HG03175 (cell line): ENCODE data around the gene THEMIS2.
"Not testable (repeated sequence)": the region's sequence is repeated elsewhere in the genome, so short reads cannot be mapped to it uniquely, and the experiment has no call there.

Experiments used
- ATAC-seq: cut with Tn5 transposase; IDR thresholded peaks from one replicate; pipeline ENCODE4 v1.9.1; 2021; ENCODE audit warnings: mild to moderate bottlenecking, moderate library complexity; ENCODE audit not compliant: unreplicated experiment

THEMIS2 gene

DNA sequence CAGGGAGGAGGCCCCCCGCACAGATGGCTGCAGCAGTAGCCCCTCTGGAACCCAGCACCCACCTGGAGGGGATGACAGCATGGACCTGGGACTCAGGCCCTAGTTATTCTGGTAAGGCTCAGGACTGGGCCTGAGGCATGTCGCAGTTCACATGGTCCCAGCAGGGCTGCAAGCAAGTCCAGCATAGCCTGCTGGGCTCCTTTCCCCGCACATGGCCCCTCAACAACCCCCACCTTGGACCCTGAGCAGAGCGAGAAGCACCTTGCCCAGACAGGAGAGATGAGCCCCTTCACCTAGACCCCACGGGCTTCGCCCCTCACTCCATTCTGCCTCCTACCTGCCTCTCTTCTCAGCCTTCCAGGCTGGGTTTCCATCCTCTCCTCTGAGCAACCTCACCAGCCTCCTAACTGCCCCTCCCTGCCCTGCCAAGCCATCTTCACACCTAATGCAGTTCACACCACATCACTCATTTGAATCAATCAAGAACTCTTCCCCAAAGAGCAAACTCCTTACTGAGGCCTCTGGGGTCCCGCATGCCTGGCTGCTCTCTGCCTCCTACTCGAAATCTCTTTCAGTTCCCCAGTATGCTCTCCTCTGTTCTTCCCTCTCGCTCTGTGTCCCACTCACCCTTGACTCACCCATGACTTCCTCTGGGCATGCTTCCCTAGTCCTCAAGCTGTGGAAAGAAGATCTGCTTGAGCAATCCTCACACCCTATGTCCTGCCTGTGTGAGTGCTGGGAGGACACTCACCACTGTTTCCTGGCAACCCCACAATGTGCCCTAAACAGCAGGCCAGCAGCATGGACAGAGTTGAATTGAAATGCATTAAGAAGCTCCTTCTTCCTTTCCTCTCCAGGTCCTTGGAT is 9.4 kb upstream of the THEMIS2 start:
- peak; percentile 58 for ATAC-seq

DNA sequence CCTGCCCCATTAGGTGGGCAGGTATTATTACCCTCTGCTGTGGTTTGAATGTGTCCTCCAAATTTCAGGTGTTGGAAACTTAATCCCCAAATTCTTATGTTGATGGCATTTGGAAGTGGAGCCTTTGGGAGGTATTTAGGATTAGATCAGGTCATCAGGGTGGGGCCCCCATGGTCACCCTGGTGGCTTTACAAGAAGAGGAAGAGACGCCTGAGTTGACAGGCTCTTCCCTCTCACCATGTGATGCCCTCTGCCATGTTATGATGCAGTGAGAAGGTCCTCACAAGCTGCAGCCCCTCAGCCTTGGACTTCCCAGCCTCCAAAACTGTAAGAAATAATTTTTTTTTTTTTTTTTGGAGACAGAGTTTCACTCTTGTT is 8.8 kb upstream of the THEMIS2 start:
- no peak for ATAC-seq

GRCh38 chr1:27864264-27864895 is 8.0 kb upstream of the THEMIS2 start:
- ATAC-seq = no peak

DNA sequence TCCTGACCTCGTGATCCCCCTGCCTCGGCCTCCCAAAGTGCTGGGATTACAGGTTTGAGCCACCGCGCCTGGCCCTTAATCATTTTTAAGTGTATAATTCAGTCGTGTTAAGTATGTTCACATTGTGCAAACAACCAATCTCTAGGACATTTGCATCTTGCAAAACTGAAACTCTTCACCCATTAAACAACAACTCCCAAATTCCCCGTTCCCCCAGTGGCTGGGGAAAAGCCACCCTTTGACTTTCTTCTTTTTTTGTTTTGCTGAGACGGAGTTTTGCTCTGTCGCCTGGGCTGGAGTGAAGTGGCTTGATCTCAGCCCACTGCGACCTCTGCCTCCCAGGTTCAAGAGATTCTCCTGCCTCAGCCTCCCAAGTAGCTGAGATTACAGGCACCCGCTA is 6.5 kb upstream of the THEMIS2 start:
- ATAC-seq = no peak

- ATAC-seq = no peak
Observed at GRCh38 chr1:27868556-27868931, 3.8 kb upstream of the THEMIS2 start.

DNA sequence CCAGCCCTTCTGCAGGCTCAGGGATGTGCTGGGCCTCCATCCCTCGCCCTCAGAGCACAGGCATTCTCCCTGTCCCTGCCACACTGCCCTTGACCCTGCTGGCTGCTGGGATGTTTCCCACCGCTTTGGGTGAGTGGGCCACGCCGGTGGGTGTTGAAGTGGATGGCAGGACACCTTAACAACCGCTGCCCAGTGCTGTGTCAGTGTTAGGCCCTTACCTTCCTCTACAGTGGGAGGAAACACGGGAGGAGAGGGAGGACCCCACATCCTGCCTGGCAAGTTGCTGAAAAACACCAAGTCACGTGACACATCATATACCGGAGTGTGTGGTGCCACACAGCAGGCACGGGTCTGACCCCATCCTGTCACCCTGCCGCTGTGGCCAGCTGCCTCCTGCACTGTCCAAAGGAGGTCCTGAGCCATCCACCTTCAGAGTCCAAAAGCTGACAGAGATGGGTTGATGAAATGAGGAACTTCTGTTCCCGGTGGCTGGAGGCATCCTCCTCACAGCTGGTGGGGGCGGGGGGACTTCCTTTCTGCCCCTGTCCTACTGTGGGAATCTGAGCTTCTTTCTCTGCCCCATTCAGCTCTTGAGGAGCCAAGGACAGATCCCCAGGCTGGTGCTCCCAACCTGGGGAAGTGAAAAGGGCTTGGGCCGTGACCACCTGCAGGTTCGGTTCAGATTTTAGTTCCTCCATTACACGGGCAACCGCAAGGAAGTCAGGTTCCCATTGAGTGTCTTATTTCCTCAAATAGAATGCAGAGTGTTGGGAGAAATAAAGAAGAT is 3.2 kb upstream of the THEMIS2 start:
- peak; percentile 41 for ATAC-seq

GRCh38 chr1:27869719-27870085 is 2.6 kb upstream of the THEMIS2 start:
- no peak for ATAC-seq

DNA sequence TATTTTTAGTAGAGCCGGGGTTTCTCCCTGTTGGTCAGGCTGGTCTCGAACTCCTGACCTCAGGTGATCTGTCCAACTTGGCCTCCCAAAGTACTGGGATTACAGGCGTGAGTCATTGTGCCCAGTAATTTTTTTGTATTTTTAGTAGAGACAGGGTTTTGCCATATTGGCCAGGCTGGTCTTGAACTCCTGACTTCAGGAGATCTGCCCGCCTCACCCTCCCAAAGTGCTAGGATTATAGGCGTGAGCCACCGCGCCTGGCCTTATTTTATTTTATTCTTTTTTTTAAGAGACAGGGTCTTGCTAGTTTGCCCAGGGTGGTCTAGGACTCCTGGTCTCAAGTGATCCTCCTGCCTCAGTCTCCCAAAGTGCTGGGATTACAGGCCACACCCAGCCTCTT is 1.3 kb upstream of the THEMIS2 start:
- ATAC-seq = not testable (repeated sequence)

- ATAC-seq = no peak
Observed at GRCh38 chr1:27872802-27873551, 633 bp downstream of the THEMIS2 start.

GRCh38 chr1:27873671-27874384 is 1.5 kb downstream of the THEMIS2 start:
- ATAC-seq = no peak

- ATAC-seq = no peak
Observed at GRCh38 chr1:27876341-27877114, 4.2 kb downstream of the THEMIS2 start.

DNA sequence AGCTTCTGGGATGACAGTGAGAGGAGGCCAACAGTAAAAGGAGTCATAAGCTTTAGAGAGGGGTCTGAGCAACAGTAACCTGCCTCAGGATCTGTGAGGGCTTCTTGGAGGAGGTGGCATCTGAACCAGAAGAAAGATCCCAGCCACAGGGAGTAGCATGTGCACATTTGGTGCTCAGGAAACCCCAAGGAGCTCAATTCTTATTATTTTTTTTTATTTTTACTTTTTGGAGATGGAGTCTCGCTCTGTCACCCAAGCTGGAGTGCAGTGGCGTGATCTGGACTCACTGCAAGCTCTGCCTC is 4.7 kb downstream of the THEMIS2 start:
- no peak for ATAC-seq

DNA sequence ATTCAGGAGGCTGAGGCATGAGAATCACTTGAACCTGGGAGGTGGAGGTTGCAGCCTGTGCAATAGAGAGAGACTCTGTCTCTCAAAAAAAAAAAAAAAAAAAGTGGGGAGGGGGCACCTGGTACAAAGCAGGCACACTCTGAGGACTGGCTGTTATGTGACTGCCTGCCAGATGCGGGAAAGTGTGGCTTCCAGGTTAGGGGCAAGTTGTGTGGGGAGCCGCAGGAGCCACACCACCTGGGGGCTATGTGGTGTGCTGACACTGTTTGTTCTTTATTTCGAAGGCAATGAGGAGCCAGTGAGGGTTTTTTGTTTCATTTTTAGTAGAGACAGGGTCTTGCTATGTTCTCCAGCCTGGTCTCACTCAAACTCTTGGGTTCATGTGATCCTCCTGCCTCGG is 5.7 kb downstream of the THEMIS2 start:
- ATAC-seq = no peak

DNA sequence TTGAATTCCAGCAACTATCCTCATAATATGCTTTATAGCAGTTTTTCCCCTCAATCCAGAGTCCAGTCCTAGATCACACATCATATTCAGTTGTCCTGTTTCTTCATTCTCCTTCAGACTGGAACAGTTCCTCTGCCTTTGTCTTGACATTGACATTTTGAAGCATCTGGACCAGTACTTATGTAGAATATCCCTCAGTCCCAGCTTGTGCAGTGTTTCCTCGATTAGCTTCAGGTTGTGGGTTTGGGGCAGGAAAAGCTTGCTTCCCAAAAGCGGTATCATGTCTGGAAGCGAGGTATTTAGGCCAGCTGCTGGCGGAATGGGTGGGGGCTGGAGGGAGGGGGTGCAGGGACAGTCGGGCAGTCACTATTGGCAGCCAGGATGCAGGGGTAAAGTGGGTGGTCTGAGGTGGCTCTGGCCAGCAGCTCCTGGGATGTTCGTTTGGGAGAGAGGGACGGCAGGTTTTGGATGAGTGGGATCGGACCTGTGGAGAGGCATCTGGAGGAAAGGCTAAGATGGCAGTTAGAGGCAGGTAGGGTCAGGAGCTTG is 6.5 kb downstream of the THEMIS2 start:
- no peak for ATAC-seq

DNA sequence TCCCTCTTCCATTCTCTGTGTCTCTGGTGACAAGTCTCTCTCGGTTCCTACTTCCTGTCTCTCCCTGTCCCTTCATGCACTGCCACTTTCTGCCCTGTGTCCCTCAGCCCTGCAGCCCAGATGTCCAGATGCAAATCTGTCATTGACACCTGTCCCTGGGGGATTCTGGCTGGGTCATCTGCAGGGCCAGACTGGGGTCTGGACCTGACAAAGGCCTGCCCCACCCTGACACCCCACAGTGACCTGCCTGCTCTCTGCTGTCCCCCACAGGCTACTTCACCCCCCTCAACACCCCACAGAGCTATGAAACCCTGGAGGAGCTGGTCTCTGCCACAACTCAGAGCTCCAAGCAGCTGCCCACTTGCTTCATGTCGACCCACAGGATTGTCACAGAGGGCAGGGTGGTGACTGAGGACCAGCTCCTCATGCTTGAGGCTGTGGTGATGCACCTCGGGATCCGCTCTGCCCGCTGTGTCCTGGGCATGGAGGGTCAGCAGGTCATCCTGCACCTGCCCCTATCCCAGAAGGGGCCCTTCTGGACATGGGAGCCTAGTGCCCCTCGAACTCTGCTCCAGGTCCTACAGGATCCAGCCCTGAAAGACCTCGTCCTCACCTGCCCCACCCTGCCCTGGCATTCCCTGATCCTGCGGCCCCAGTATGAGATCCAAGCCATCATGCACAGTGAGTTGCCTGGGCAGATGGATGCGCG is 7.2 kb downstream of the THEMIS2 start:
- ATAC-seq = no peak

DNA sequence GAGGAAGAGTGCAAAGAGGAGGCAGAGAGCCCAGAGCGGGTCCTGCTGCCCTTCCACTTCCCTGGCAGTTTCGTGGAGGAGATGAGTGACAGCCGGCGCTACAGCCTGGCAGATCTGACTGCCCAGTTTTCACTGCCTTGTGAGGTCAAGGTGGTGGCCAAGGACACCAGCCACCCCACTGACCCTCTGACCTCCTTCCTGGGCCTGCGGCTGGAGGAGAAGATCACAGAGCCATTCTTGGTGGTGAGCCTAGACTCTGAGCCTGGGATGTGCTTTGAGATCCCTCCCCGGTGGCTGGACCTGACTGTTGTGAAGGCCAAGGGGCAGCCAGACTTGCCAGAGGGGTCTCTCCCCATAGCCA is 10.2 kb downstream of the THEMIS2 start:
- no peak for ATAC-seq

GRCh38 chr1:27883536-27883935 is 11.2 kb downstream of the THEMIS2 start:
- ATAC-seq = no peak

DNA sequence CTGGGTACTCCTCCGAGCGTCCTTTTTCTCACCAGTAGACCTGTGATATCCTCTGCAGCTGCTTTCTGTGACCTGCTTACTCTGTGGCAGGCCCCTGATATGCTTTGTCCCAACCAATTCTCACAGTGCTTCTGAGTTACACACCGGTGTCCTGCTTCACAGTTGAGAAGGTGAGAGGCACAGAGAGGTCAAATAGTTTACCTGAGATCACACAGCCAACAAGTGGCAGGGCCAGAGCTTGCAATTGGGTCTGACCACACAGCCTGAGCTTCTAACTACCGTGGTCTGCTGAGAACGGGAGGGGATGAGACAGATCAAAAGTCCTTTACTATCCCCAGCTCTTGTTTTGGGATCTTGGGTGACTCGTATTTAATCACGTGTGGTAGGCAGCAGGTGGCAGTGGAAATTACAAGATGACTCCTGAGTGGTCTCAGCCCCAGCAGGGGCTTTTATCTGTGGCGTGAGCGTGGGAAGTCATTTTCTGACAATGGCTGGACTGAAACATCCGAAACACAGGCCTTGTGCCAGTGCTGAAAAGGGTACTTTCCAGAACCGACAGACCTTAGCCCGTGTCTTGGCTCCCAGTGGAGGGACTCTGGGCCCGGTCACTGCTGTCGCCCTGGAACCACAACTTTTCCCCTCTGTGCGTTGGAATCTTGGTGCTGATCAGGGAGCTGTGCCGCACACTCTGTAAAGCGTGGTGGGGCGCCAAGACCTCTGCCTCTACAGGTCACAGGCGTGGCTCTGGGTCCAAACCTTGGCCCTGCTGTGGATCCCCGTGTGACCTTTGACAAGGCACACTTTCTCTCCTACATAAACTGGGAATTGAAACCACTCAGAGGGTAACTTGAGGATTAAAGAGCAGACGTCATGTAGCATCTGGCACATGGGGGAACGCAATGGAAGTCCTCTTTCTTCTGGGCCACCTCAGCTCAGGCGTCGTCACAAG is 11.9 kb downstream of the THEMIS2 start:
- ATAC-seq = peak; percentile 49
